ENCODE measurements around the gene KLF6. TPM values are rescaled to one million over a fixed set of nuclear protein-coding genes. Genes with fewer than 3 reads are reported as not detected.

Gene KLF6
- polyA plus RNA-seq, 1 of the 3 experiments (the other 2 are of a cell fraction) = 148 TPM

GRCh38 chr10:3816995-3817394 lies 32.0 kb upstream of the KLF6 start:
- H3K4me1 ChIP-seq (ENCODE audit: control insufficient read depth in 1 of 2, insufficient read depth in 2 of 2, low read depth in 1 of 2, low read length in 1 of 2) = no peaks in the 10 kb centered on the region
- no peaks in the 10 kb centered on the region for H3K9me2 ChIP-seq
- no peaks in the 10 kb centered on the region for H4K20me1 ChIP-seq (ENCODE audit: insufficient read depth)
- H3K4me2 ChIP-seq = no peak overlapping the region
- no peak overlapping the region for H3K27ac ChIP-seq (ENCODE audit: low read depth in 2 of 2, low read length in 1 of 2)
- WGBS (ENCODE audit: low lambda C conversion rate) = 95% methylated on average over 5 of the region's 5 CpGs
- H3K27me3 ChIP-seq (ENCODE audit: insufficient read depth) = no peaks in the 10 kb centered on the region
- H3K4me3 ChIP-seq (ENCODE audit: low read depth in 2 of 2, low read length in 1 of 2) = no peak overlapping the region
- no peaks in the 10 kb centered on the region for H3K36me3 ChIP-seq (replicated peaks in 1 of 2; ENCODE audit: control insufficient read depth in 1 of 2, insufficient read depth in 2 of 2, low read length in 1 of 2)
- ChIA-PET POLR2A (no interaction called here), CTCF (no interaction called here)
- H3K79me2 ChIP-seq (ENCODE audit: insufficient read depth) = no peaks in the 10 kb centered on the region
- no peaks in the 10 kb centered on the region for H3F3A ChIP-seq (replicated peaks; ENCODE audit: insufficient read depth)
- TF ChIP-seq TAF1 (IDR thresholded peaks at IDR 0.05; ENCODE audit: borderline replicate concordance, low read depth, low read length) (no peak), USF2 (IDR thresholded peaks at IDR 0.05; ENCODE audit: borderline replicate concordance, low read depth, low read length) (no peak), MEF2A (IDR thresholded peaks at IDR 0.05; ENCODE audit: borderline replicate concordance, low read depth) (no peak), GABPA (IDR thresholded peaks at IDR 0.05; ENCODE audit: low read depth) (no peak), FOXM1 (IDR thresholded peaks at IDR 0.05; ENCODE audit: low read depth) (no peak), POLR2AphosphoS5 (IDR thresholded peaks at IDR 0.05; ENCODE audit: low read depth, low read length) (no peak), NRF1 (IDR thresholded peaks at IDR 0.05; ENCODE audit: low read depth, low read length) (no peak), SMC3 (IDR thresholded peaks at IDR 0.05; ENCODE audit: low read depth, low read length) (no peak), JUND (IDR thresholded peaks at IDR 0.05) (no peak), EP300 (IDR thresholded peaks at IDR 0.05; ENCODE audit: borderline replicate concordance in 1 of 2, low read depth in 1 of 2, low read length in 1 of 2) (no peak)
- no peak overlapping the region for H2AFZ ChIP-seq (ENCODE audit: low read depth)
- no peak for DNase-seq
- H3K9me3 ChIP-seq = no peaks in the 10 kb centered on the region
- no peak overlapping the region for H3K9ac ChIP-seq

GRCh38 chr10:3814838-3815220 lies 29.8 kb upstream of the KLF6 start:
- POLR2A ChIA-PET = no interaction called here
- WGBS (ENCODE audit: low lambda C conversion rate) = 95% methylated on average over 6 of the region's 6 CpGs
- H3K9me2 ChIP-seq = no peaks in the 10 kb centered on the region
- no peak for TF ChIP-seq TEAD4 (IDR thresholded peaks at IDR 0.05; ENCODE audit: borderline replicate concordance, insufficient read depth)
- TF ChIP-seq FOSL2 (IDR thresholded peaks at IDR 0.05; ENCODE audit: borderline replicate concordance, low read depth) = no peak
- no peak for TF ChIP-seq ELF1 (IDR thresholded peaks at IDR 0.05)
- TF ChIP-seq GATA2 (CRISPR knock-in tag; IDR thresholded peaks at IDR 0.05) = no peak
- no peak for TF ChIP-seq USF1 (IDR thresholded peaks at IDR 0.05; ENCODE audit: borderline replicate concordance, low read depth)
- no peak for TF ChIP-seq GABPA (IDR thresholded peaks at IDR 0.05; ENCODE audit: low read depth)
- no peak for TF ChIP-seq RXRA (IDR thresholded peaks at IDR 0.05; ENCODE audit: borderline replicate concordance, low read depth)
- TF ChIP-seq CTCF (IDR thresholded peaks at IDR 0.05) = no peak
- TF ChIP-seq FOXJ3 (CRISPR knock-in tag; IDR thresholded peaks at IDR 0.05) = no peak
- TF ChIP-seq FOXM1 (IDR thresholded peaks at IDR 0.05; ENCODE audit: low read depth) = no peak
- TF ChIP-seq, protein P1, sequence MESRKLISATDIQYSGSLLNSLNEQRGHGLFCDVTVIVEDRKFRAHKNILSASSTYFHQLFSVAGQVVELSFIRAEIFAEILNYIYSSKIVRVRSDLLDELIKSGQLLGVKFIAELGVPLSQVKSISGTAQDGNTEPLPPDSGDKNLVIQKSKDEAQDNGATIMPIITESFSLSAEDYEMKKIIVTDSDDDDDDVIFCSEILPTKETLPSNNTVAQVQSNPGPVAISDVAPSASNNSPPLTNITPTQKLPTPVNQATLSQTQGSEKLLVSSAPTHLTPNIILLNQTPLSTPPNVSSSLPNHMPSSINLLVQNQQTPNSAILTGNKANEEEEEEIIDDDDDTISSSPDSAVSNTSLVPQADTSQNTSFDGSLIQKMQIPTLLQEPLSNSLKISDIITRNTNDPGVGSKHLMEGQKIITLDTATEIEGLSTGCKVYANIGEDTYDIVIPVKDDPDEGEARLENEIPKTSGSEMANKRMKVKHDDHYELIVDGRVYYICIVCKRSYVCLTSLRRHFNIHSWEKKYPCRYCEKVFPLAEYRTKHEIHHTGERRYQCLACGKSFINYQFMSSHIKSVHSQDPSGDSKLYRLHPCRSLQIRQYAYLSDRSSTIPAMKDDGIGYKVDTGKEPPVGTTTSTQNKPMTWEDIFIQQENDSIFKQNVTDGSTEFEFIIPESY (IDR thresholded peaks at IDR 0.05; ENCODE audit: borderline replicate concordance, low read depth) = no peak
- TF ChIP-seq SIN3A (IDR thresholded peaks at IDR 0.05; ENCODE audit: borderline replicate concordance, low read depth, low read length) = no peak
- TF ChIP-seq EP300 (IDR thresholded peaks at IDR 0.05; ENCODE audit: borderline replicate concordance in 1 of 2, low read depth in 1 of 2, low read length in 1 of 2) = no peak
- TF ChIP-seq JUND (IDR thresholded peaks at IDR 0.05) = no peak
- no peak for TF ChIP-seq USF2 (IDR thresholded peaks at IDR 0.05; ENCODE audit: borderline replicate concordance, low read depth, low read length)
- TF ChIP-seq TCF12 (IDR thresholded peaks at IDR 0.05) = no peak
- no peak for TF ChIP-seq RFX5 (IDR thresholded peaks at IDR 0.05; ENCODE audit: low read length)

More at GRCh38 chr10:3814838-3815220, 29.8 kb upstream of the KLF6 start:
- H3K4me3 ChIP-seq (ENCODE audit: low read depth in 2 of 2, low read length in 1 of 2) = no peak overlapping the region
- H3K9me3 ChIP-seq = no peaks in the 10 kb centered on the region
- H3K4me1 ChIP-seq (ENCODE audit: control insufficient read depth in 1 of 2, insufficient read depth in 2 of 2, low read depth in 1 of 2, low read length in 1 of 2) = peaks cover 15 to 18% of the 10 kb centered on the region in 2 experiments
- DNase-seq = no peak
- H3K27ac ChIP-seq (ENCODE audit: low read depth in 2 of 2, low read length in 1 of 2) = no peak overlapping the region
- no peaks in the 10 kb centered on the region for H3K79me2 ChIP-seq (ENCODE audit: insufficient read depth)
- H3K9ac ChIP-seq = no peak overlapping the region
- no peaks in the 10 kb centered on the region for H3F3A ChIP-seq (replicated peaks; ENCODE audit: insufficient read depth)
- no peaks in the 10 kb centered on the region for H4K20me1 ChIP-seq (ENCODE audit: insufficient read depth)
- H3K4me2 ChIP-seq = no peak overlapping the region
- no peaks in the 10 kb centered on the region for H3K36me3 ChIP-seq (replicated peaks in 1 of 2; ENCODE audit: control insufficient read depth in 1 of 2, insufficient read depth in 2 of 2, low read length in 1 of 2)
- no peak overlapping the region for H2AFZ ChIP-seq (ENCODE audit: low read depth)
- no peaks in the 10 kb centered on the region for H3K27me3 ChIP-seq (ENCODE audit: insufficient read depth)
- CTCF ChIA-PET = interaction anchor here (1.0 kb wide), 1 partner anchor 9 kb away, joined by 3 read pairs; no protein-coding TSS in a partner anchor

All from SK-N-SH (cell line).